IMR-90 (cell line): ENCODE results near the gene CCDC146. TPM values are rescaled to one million over a fixed set of nuclear protein-coding genes. Genes with fewer than 3 reads are reported as not detected.

ENCODE experiments used
- ATAC-seq: fragments of 200-7000 bp; cut with Tn5 transposase; 2 replicates; pipeline ENCODE4 v1.9.1; 2020; ENCODE audit warnings: low read depth, mild to moderate bottlenecking, moderate library complexity
- BruUV-seq: library from RNA; stranded (reverse); fragments of 400-500 nt; replicated peaks from 2 replicates; lab custom pipeline; 2021; lab: Mats Ljungman, UMichigan
- CTCF ChIA-PET: fragments of 300-600 bp; formaldehyde crosslinking; extraction: SDS; loops from one replicate; lab custom pipeline; 2021; ENCODE audit warnings: antibody characterized with exemption; lab: Yijun Ruan, JAX
- POLR2A ChIA-PET: fragments of 300-600 bp; sonication (Branson Sonifier 250); formaldehyde crosslinking; loops from one replicate; lab custom pipeline; 2022; ENCODE audit warnings: antibody characterized with exemption; ENCODE audit not compliant: unreplicated experiment; lab: Charles Lee
- DNase-seq: peaks from one replicate; pipeline ENCODE4 v3.0.0; 2013
- H2AFZ ChIP-seq: replicated peaks from 2 replicates; pipeline ENCODE3; 2013; ENCODE audit warnings: low read length, mild to moderate bottlenecking; ENCODE audit not compliant: poor library complexity
- H2AK5ac ChIP-seq: 2 replicates; pipeline ENCODE4 v1.6.1; 2013; ENCODE audit warnings: low read depth, low read length, inconsistent platforms
- H2AK9ac ChIP-seq: replicated peaks from 2 replicates; pipeline ENCODE3; 2013; ENCODE audit warnings: mild to moderate bottlenecking, low read depth, low read length, moderate library complexity; ENCODE audit not compliant: poor library complexity
- H2BK120ac ChIP-seq: 2 replicates; pipeline ENCODE4 v1.6.1; 2013; ENCODE audit warnings: low read depth, low read length, inconsistent platforms
- H2BK15ac ChIP-seq: 3 replicates; pipeline ENCODE4 v1.6.1; 2013; ENCODE audit warnings: low read depth, low read length, inconsistent platforms
- H2BK20ac ChIP-seq: 2 replicates; pipeline ENCODE4 v1.6.1; 2013; ENCODE audit warnings: low read depth, mild to moderate bottlenecking, inconsistent platforms, low read length, moderate library complexity
- H2BK5ac ChIP-seq: 2 replicates; pipeline ENCODE4 v1.6.1; 2013; ENCODE audit warnings: mild to moderate bottlenecking, low read depth, low read length, inconsistent platforms; ENCODE audit not compliant: poor library complexity, severe bottlenecking
- H3K14ac ChIP-seq: replicated peaks from 2 replicates; pipeline ENCODE4 v1.6.1; 2013; ENCODE audit warnings: low read depth, low read length, inconsistent platforms
- H3K18ac ChIP-seq: 2 replicates; pipeline ENCODE4 v1.6.1; 2013; ENCODE audit warnings: low read depth, low read length, control low read depth
- H3K23ac ChIP-seq: 2 replicates; pipeline ENCODE4 v1.6.1; 2013; ENCODE audit warnings: low read depth, low read length, inconsistent platforms
- H3K27ac ChIP-seq: 2 replicates; pipeline ENCODE4 v1.5.1; 2013; ENCODE audit warnings: mild to moderate bottlenecking, control low read depth, low read length; ENCODE audit not compliant: insufficient read depth
- H3K27me3 ChIP-seq: 2 replicates; pipeline ENCODE4 v1.6.1; 2013; ENCODE audit warnings: low read length; ENCODE audit not compliant: control insufficient read depth, insufficient read depth
- H3K36me3 ChIP-seq: 2 replicates; pipeline ENCODE4 v1.6.1; 2013; ENCODE audit warnings: low read length, mixed read lengths; ENCODE audit not compliant: control insufficient read depth, insufficient read depth
- H3K4ac ChIP-seq: 2 replicates; pipeline ENCODE4 v1.6.1; 2013; ENCODE audit warnings: low read depth, low read length, inconsistent platforms
- H3K4me1 ChIP-seq: 2 replicates; pipeline ENCODE4 v1.6.1; 2013; ENCODE audit warnings: low read length, mixed read lengths; ENCODE audit not compliant: control insufficient read depth, insufficient read depth
- H3K4me2 ChIP-seq: 2 replicates; pipeline ENCODE4 v1.6.1; 2013; ENCODE audit warnings: low read depth, mild to moderate bottlenecking, control low read depth, low read length, moderate library complexity
- H3K4me3 ChIP-seq: 2 replicates; pipeline ENCODE4 v1.5.1; 2013; ENCODE audit warnings: low read depth, mild to moderate bottlenecking, control low read depth, low read length, moderate library complexity; ENCODE audit not compliant: insufficient read depth
- H3K56ac ChIP-seq: 2 replicates; pipeline ENCODE4 v1.6.1; 2013; ENCODE audit warnings: low read length, inconsistent platforms; ENCODE audit not compliant: insufficient read depth; ENCODE audit errors: extremely low read depth
- H3K79me1 ChIP-seq, 2 experiments: 2 replicates each; pipeline ENCODE4 v1.6.1; 2013; ENCODE audit warnings: low read length in 2 of 2, inconsistent platforms in 1 of 2, low read depth in 1 of 2
- H3K9ac ChIP-seq: 2 replicates; pipeline ENCODE4 v1.6.1; 2013; ENCODE audit warnings: low read depth, low read length, control low read depth
- H3K9me1 ChIP-seq: 2 replicates; pipeline ENCODE4 v1.6.1; 2013; ENCODE audit warnings: low read length, inconsistent platforms; ENCODE audit not compliant: insufficient read depth
- H3K9me3 ChIP-seq: 2 replicates; pipeline ENCODE4 v1.6.1; 2013; ENCODE audit warnings: low read length; ENCODE audit not compliant: control insufficient read depth, insufficient read depth
- H4K20me1 ChIP-seq: 2 replicates; pipeline ENCODE4 v1.6.1; 2013; ENCODE audit warnings: low read length, inconsistent platforms; ENCODE audit not compliant: insufficient read depth
- H4K5ac ChIP-seq: 2 replicates; pipeline ENCODE4 v1.6.1; 2013; ENCODE audit warnings: mild to moderate bottlenecking, low read depth, low read length, control low read depth
- H4K8ac ChIP-seq, 2 experiments: 2 replicates each; pipeline ENCODE4 v1.6.1; 2013; ENCODE audit warnings: low read depth in 2 of 2, low read length in 2 of 2, control low read depth in 1 of 2, inconsistent platforms in 1 of 2
- H4K91ac ChIP-seq: 2 replicates; pipeline ENCODE4 v1.6.1; 2013; ENCODE audit warnings: low read depth, low read length, inconsistent platforms; ENCODE audit not compliant: insufficient read depth
- BHLHE40 ChIP-seq: fragments of 150-350 bp; IDR thresholded peaks from 2 replicates; pipeline ENCODE4 v1.6.1; 2016; ENCODE audit warnings: mild to moderate bottlenecking, low read depth, low read length
- CEBPB ChIP-seq: IDR thresholded peaks from 2 replicates; pipeline ENCODE4 v1.6.1; 2012; ENCODE audit warnings: low read depth, low read length, improper control_type of control experiment
- CHD1 ChIP-seq: IDR thresholded peaks from 2 replicates; pipeline ENCODE4 v1.6.1; 2012; ENCODE audit warnings: low read depth, low read length, improper control_type of control experiment
- CTCF ChIP-seq: conservative IDR thresholded peaks from 2 replicates; pipeline ENCODE4 v1.5.1; 2012; ENCODE audit warnings: mild to moderate bottlenecking, low read depth, low read length, improper control_type of control experiment
- ELK1 ChIP-seq: fragments of 150-350 bp; IDR thresholded peaks from 2 replicates; pipeline ENCODE4 v1.6.1; 2016; ENCODE audit warnings: low read depth, mild to moderate bottlenecking, low read length, moderate library complexity, borderline replicate concordance
- FOS ChIP-seq: fragments of 150-350 bp; IDR thresholded peaks from 2 replicates; pipeline ENCODE4 v1.6.1; 2016; ENCODE audit warnings: low read depth, low read length
- MAFK ChIP-seq: IDR thresholded peaks from 2 replicates; pipeline ENCODE4 v1.6.1; 2012; ENCODE audit warnings: low read depth, low read length, improper control_type of control experiment
- MAZ ChIP-seq: IDR thresholded peaks from 2 replicates; pipeline ENCODE4 v1.6.1; 2012; ENCODE audit warnings: low read depth, mild to moderate bottlenecking, low read length, improper control_type of control experiment, moderate library complexity, borderline replicate concordance
- MXI1 ChIP-seq: IDR thresholded peaks from 2 replicates; pipeline ENCODE4 v1.6.1; 2012; ENCODE audit warnings: low read depth, mild to moderate bottlenecking, low read length, moderate library complexity, borderline replicate concordance
- NFE2L2 ChIP-seq: fragments of 150-350 bp; IDR thresholded peaks from 2 replicates; pipeline ENCODE4 v1.6.1; 2016; ENCODE audit warnings: low read depth, mild to moderate bottlenecking, low read length
- POLR2A ChIP-seq: IDR thresholded peaks from 2 replicates; pipeline ENCODE4 v1.6.1; 2012; ENCODE audit warnings: mild to moderate bottlenecking, low read depth, low read length
- RAD21 ChIP-seq: IDR thresholded peaks from 2 replicates; pipeline ENCODE4 v1.6.1; 2012; ENCODE audit warnings: low read length, improper control_type of control experiment
- RCOR1 ChIP-seq: IDR thresholded peaks from 2 replicates; pipeline ENCODE4 v1.6.1; 2012; ENCODE audit warnings: mild to moderate bottlenecking, low read length, improper control_type of control experiment; ENCODE audit not compliant: insufficient replicate concordance
- RFX5 ChIP-seq: IDR thresholded peaks from 2 replicates; pipeline ENCODE4 v1.8.0; 2012; ENCODE audit warnings: low read depth, mild to moderate bottlenecking, low read length, moderate library complexity
- SMC3 ChIP-seq: fragments of 150-350 bp; IDR thresholded peaks from 2 replicates; pipeline ENCODE4 v1.6.1; 2016; ENCODE audit warnings: low read depth, mild to moderate bottlenecking, antibody characterized with exemption, low read length, moderate library complexity
- USF2 ChIP-seq: fragments of 150-350 bp; IDR thresholded peaks from 2 replicates; pipeline ENCODE4 v1.6.1; 2017; ENCODE audit warnings: mild to moderate bottlenecking, antibody characterized with exemption, low read length, low read depth
- WGBS, 2 experiments: methylation state at CpG; one replicate each; pipeline versions ENCODE4 v1.1.5 to v1.1.7; 2013; ENCODE audit warnings: missing lambda C conversion rate in 2 of 2; ENCODE audit not compliant: insufficient read length in 1 of 2; ENCODE audit errors: extremely low coverage in 2 of 2; 5-methylcytosine and 5-hydroxymethylcytosine counted together
- dilution Hi-C: fragments of 300-500 bp; cut with HindIII; formaldehyde crosslinking; loops from one replicate; pipeline ENCODE4 v1.14.3; 2018; ENCODE audit warnings: low sequenced_read_pairs; ENCODE audit not compliant: unreplicated experiment
- in situ Hi-C: fragments of 300-500 bp; cut with MboI; formaldehyde crosslinking; loops from 3 replicates; pipeline ENCODE4 v1.14.3; 2019; ENCODE audit warnings: low sequenced_read_pairs, inconsistent platforms, mixed read lengths
- intact Hi-C: fragments of 100-400 bp; cut with micrococcal nuclease; formaldehyde crosslinking; loops from 2 replicates; pipeline ENCODE4 v1.10.0; 2022
- polyA plus RNA-seq, 3 experiments: library from polyadenylated mRNA; depleted of rRNA; stranded (reverse); fragments of >200 nt; gene quantifications; 2 replicates each; pipeline ENCODE4 v1.2.3, GENCODE V29; 2012; ENCODE audit warnings: low replicate concordance in 1 of 3
- total RNA-seq: library from RNA; depleted of rRNA; stranded (reverse); fragments of >200 nt; gene quantifications from 2 replicates; pipeline ENCODE4 v1.2.3, GENCODE V29; 2012

The CCDC146 gene
- total and polyA plus RNA-seq, 2 of the 4 experiments (the other 2 are of a cell fraction): 0.54 to 1.7 TPM

- H3K36me3 ChIP-seq: no peaks in the 10 kb centered on the region
Observed at GRCh38 chr7:77339726-77340125, 217.3 kb downstream of the CCDC146 start.

More at GRCh38 chr7:77339726-77340125, 217.3 kb downstream of the CCDC146 start:
- ChIA-PET POLR2A (no interaction called here), CTCF (interaction anchor here (0.6 to 0.7 kb wide), 2 partner anchors 75 to 92 kb away, joined by 3 read pairs; no protein-coding TSS in a partner anchor)
- H3K9me3 ChIP-seq: no peaks in the 10 kb centered on the region
- no peak overlapping the region for H2AK5ac ChIP-seq
- TF ChIP-seq BHLHE40 (no peak), RFX5 (no peak), NFE2L2 (no peak), RAD21 (no peak), MAZ (no peak), POLR2A (no peak), CEBPB (no peak), MAFK (no peak), FOS (no peak), RCOR1 (no peak), SMC3 (no peak), CTCF (no peak), MXI1 (no peak), ELK1 (no peak), CHD1 (no peak), USF2 (no peak)
- no peak overlapping the region for H3K14ac ChIP-seq
- H3K27ac ChIP-seq: no peak overlapping the region
- H4K5ac ChIP-seq: no peak overlapping the region
- H2AFZ ChIP-seq: no peak overlapping the region
- no peak overlapping the region for H4K8ac ChIP-seq
- dilution Hi-C loops: no loop called here
- H3K56ac ChIP-seq: no peak overlapping the region
- no peak overlapping the region for H4K91ac ChIP-seq
- no TSS peak for BruUV-seq
- intact Hi-C loops: loop anchor here (5.0 kb wide), 1 partner anchor 203 kb away; no protein-coding TSS in a partner anchor
- H2BK20ac ChIP-seq: no peak overlapping the region
- no peaks in the 10 kb centered on the region for H3K79me1 ChIP-seq
- H2BK120ac ChIP-seq: no peak overlapping the region
- no peak overlapping the region for H2BK15ac ChIP-seq
- H2BK5ac ChIP-seq: no peak overlapping the region
- no peaks in the 10 kb centered on the region for H4K20me1 ChIP-seq
- DNase-seq: no peak
- H3K9ac ChIP-seq: no peak overlapping the region
- ATAC-seq: no peak
- H3K4ac ChIP-seq: no peak overlapping the region
- peaks cover 7% of the 10 kb centered on the region; the same call in 1 of the 2 replicates for H3K9me1 ChIP-seq
- no peak overlapping the region for H3K23ac ChIP-seq
- no peak overlapping the region for H3K4me3 ChIP-seq
- peaks cover 3% of the 10 kb centered on the region for H3K4me1 ChIP-seq
- no peaks in the 10 kb centered on the region for H3K27me3 ChIP-seq
- H3K18ac ChIP-seq: no peak overlapping the region
- H3K4me2 ChIP-seq: no peak overlapping the region
- in situ Hi-C loops: no loop called here
- no peak overlapping the region for H2AK9ac ChIP-seq
- 100% methylated on average over 1 of the region's 5 CpGs; no CpG with 5 or more reads in 1 of the 2 experiments for WGBS, 2 experiments
